Muscle of leg (tissue), 11 donors: Measurements from ENCODE around the gene LAMA1. TPM values are rescaled to one million over a fixed set of nuclear protein-coding genes. Genes with fewer than 3 reads are reported as not detected.

Experiments
- DNase-seq: peaks from one replicate; pipeline ENCODE4 v3.0.0; 2013
- H3K27ac ChIP-seq: one replicate; pipeline ENCODE4 v1.5.1; 2013; ENCODE audit warnings: mild to moderate bottlenecking, low read length, control low read depth
- H3K27me3 ChIP-seq: one replicate; pipeline ENCODE4 v1.6.1; 2013; ENCODE audit warnings: low read length; ENCODE audit not compliant: control insufficient read depth, insufficient read depth
- H3K36me3 ChIP-seq: one replicate; pipeline ENCODE4 v1.6.1; 2013; ENCODE audit warnings: low read length; ENCODE audit not compliant: control insufficient read depth, insufficient read depth
- H3K4me1 ChIP-seq: one replicate; pipeline ENCODE4 v1.6.1; 2013; ENCODE audit warnings: low read length; ENCODE audit not compliant: control insufficient read depth, insufficient read depth
- H3K4me3 ChIP-seq: one replicate; pipeline ENCODE4 v1.5.1; 2013; ENCODE audit warnings: low read length, control low read depth
- H3K9me3 ChIP-seq: replicated peaks from 2 replicates; pipeline ENCODE4 v1.6.1; 2013; ENCODE audit warnings: low read depth, low read length; ENCODE audit not compliant: control insufficient read depth
- WGBS: methylation state at CpG from one replicate; pipeline ENCODE4 v1.1.5; 2013; ENCODE audit warnings: missing lambda C conversion rate; ENCODE audit not compliant: insufficient coverage; 5-methylcytosine and 5-hydroxymethylcytosine counted together
- polyA plus RNA-seq, 8 donors: library from polyadenylated mRNA; unstranded; fragments of 120-200 nt; gene quantifications; one replicate each; pipeline versions ENCODE4 v1.2.1 to v1.2.3, GENCODE V29; 2013; ENCODE audit warnings: inconsistent platforms in 1 of 8, low replicate concordance in 1 of 8; ENCODE audit not compliant: insufficient read length in 8 of 8, insufficient read depth in 1 of 8
- total RNA-seq: library from RNA; stranded (reverse); fragments of 120-200 nt; gene quantifications from one replicate; pipeline ENCODE4 v1.2.4, GENCODE V29; 2013

LAMA1 gene
- total and polyA plus RNA-seq, 9 donors, result 1.2 to 11.1 (median 3.4) TPM

DNA sequence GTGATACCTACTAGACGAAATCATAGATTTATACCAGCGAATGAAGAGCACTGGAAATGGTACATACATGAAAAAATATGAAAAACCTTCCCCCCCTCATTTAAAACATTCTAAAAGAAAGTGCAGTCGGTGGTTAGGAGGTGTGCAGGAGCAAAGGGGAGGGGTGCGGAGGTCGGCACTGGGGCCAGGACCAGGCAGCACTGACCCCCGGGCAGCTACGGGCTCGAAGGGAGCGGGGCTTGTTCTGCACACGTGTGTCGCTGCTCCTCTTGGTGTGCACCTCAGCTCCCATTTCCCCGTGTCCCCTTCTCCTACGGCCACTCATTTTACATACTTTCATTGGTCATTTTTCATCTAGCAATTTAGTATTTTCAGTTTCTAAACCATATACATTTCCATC is 89.0 kb downstream of the LAMA1 start:
- H3K36me3 ChIP-seq, result no peaks in the 10 kb centered on the region
- 87% methylated on average over 11 of the region's 13 CpGs for WGBS
- no peak for DNase-seq
- H3K27me3 ChIP-seq, result no peaks in the 10 kb centered on the region
- no peak overlapping the region for H3K27ac ChIP-seq
- no peak overlapping the region for H3K4me3 ChIP-seq
- no peaks in the 10 kb centered on the region for H3K9me3 ChIP-seq
- no peaks in the 10 kb centered on the region for H3K4me1 ChIP-seq

DNA sequence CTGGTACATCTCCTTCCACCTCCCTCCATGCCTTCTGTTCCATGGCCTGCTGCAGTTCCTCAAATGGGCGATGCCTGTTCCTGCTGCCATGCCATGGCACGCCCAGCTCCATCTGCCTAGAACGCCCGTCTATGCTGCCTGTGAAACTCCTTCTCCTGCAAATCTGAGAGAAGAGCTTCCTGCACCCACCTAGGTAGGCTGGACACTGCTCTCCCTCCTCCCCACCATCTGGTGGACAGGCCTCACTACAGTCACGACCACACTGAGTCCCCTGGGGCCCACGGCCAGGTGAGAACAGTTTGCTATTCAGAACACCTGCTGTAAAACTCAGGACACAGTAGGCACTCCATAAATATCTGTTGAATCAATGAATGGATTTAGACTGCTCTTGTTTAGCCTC is 92.4 kb downstream of the LAMA1 start:
- no peaks in the 10 kb centered on the region for H3K27me3 ChIP-seq
- no peak overlapping the region for H3K27ac ChIP-seq
- 68% methylated on average over 5 of the region's 6 CpGs for WGBS
- H3K4me3 ChIP-seq, result no peak overlapping the region
- H3K36me3 ChIP-seq, result no peaks in the 10 kb centered on the region
- no peaks in the 10 kb centered on the region for H3K9me3 ChIP-seq
- H3K4me1 ChIP-seq, result no peaks in the 10 kb centered on the region
- DNase-seq, result no peak

DNA sequence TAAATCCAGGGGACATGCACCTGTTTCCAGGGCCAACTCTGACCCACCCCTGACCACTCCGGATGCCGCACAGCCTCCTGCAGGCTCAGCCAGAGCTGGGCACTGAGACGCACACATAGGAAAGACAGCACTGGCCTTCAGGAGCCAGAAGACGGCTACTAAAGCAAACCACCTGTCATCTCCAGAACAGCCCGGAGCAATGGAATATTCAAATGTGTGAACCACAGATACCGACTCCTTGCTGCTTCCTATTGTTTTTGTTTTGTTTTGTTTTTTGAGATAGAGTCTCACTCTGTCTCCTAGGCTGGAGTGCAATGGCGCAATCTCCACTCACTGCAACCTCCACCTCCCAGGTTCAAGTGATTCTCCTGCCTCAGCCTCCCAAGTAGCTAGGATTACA is 94.0 kb downstream of the LAMA1 start:
- H3K27me3 ChIP-seq, result no peaks in the 10 kb centered on the region
- no peaks in the 10 kb centered on the region for H3K4me1 ChIP-seq
- no peaks in the 10 kb centered on the region for H3K36me3 ChIP-seq
- DNase-seq, result no peak
- no peaks in the 10 kb centered on the region for H3K9me3 ChIP-seq
- 65% methylated on average over 4 of the region's 7 CpGs for WGBS
- H3K27ac ChIP-seq, result no peak overlapping the region
- H3K4me3 ChIP-seq, result no peak overlapping the region

DNA sequence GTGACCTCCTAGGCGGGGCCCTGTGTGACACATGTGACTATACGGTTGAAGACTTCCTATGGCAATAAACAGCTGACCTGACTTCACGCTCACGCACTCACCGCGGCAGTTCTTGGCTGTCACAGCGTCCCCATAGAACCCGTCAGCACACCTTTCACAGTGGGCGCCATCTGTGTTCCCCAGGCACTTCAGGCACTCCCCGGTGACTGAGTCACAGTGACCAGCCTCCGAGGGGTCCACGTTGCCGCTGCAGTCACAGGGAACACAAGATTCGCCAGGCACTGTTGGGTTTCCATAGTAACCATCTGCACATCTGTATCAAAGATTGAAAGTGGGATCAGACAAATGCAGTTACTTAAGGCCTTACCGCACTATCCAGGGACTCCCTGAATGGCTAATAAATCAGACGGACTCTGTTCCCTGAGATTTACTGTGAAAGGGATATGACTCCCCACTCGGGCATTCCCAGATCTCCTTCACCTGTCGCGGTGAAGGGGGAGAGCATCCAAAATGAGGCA is 94.5 kb downstream of the LAMA1 start:
- WGBS, result 76% methylated on average over 15 of the region's 19 CpGs
- Histone ChIP-seq H3K27ac (no peak overlapping the region), H3K9me3 (no peaks in the 10 kb centered on the region), H3K36me3 (no peaks in the 10 kb centered on the region), H3K4me1 (no peaks in the 10 kb centered on the region), H3K4me3 (no peak overlapping the region), H3K27me3 (no peaks in the 10 kb centered on the region)
- no peak for DNase-seq

DNA sequence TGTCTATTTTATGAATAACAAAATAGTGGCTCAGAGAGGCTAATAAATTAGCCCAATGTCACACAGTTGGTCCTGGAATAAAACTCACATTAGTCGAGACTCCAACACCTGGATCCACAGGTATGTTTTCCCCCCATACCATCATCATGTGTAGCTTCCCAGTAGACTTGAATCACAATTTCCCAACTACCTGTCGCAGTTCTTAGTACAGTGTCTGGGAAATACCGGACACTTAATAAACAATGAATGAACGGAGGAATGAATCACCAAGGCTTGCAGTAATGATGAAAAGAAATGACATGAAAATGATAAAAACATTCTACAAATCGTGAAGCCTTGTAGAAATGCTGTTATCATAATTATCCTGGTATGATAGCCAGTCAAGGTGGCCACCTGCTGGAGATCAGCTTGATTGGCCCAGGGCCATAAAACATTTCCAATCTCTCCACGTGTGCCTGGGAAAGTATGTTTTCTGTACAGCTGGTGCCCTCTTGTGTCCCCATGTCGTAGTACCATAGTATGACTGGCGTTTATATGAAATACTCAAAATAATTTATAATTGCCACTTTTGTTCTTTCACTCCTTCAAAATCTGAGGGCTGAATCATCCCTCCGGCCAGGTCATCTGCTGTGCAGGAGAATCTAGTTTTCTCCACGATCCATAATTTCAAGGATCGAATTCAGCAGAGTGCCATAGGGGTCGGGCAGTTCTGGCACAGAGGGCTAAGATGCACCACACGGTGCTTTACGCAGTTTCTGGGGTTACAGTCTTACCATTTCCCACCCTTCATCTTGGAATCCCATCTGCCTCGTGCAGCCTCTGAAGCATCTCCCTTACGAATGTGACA is 95.4 kb downstream of the LAMA1 start:
- Histone ChIP-seq H3K27ac (no peak overlapping the region), H3K36me3 (no peaks in the 10 kb centered on the region), H3K4me1 (no peaks in the 10 kb centered on the region), H3K27me3 (no peaks in the 10 kb centered on the region), H3K4me3 (no peak overlapping the region), H3K9me3 (no peaks in the 10 kb centered on the region)
- DNase-seq, result peak; percentile 57
- WGBS, result 78% methylated on average over 8 of the region's 16 CpGs

DNA sequence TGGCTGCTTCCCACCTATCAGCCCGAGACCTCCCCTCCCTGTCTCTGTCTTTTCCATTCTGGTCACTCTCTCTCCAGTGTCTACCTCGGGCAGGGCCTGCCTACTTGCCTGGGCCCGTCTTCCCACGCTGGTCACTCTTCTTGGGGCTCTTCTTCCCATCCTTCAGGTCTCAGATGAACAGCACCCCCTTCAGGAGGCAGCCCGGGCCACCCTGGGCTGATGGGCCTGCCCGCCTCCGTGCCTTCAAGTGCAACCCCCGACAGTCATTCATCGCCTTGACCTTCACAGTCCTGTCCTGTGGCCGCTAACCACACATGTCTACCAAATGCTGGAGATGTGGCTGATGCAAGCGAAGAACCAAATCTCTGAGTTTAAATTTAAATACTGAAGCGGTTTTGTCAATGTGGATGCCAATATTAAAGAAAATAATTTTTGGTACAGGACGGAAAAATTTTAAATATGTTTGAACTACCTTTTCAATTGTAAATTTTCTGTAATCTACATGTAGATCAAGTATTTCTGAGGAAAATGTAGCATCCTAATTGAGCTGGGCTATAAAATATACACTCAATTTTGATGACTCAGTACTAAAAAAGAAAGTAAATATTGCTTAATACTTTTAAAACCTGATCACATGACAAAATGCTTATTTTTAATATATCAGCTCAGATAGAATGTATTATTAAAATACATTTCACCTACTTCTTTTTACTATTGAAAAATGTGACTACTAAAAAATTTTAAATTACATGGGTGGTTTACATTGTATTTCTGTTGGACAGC is 96.4 kb downstream of the LAMA1 start:
- no peak for DNase-seq
- Histone ChIP-seq H3K4me3 (no peak overlapping the region), H3K27me3 (no peaks in the 10 kb centered on the region), H3K36me3 (no peaks in the 10 kb centered on the region), H3K27ac (no peak overlapping the region), H3K9me3 (no peaks in the 10 kb centered on the region), H3K4me1 (no peaks in the 10 kb centered on the region)
- 94% methylated on average over 9 of the region's 13 CpGs for WGBS

DNA sequence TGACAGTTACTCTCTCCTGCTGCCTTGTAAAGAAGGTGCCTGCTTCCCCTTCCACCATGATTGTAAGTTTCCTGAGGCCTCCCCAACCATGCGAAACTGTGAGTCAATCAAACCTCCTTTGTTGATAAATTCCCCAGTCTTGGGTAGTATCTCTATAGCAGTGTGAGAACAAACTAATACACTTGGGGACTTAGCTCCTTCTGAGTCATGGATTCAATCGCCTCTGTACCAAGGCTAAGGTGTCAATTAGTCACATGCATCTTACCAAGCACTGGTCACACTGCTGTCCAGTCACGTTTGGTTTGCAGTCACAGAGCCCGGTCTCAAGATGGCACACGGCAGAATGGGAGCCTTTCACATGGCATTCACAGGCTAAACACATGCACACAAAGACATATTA is 100.6 kb downstream of the LAMA1 start:
- no peaks in the 10 kb centered on the region for H3K4me1 ChIP-seq
- H3K27ac ChIP-seq, result no peak overlapping the region
- H3K4me3 ChIP-seq, result no peak overlapping the region
- no peaks in the 10 kb centered on the region for H3K36me3 ChIP-seq
- H3K27me3 ChIP-seq, result no peaks in the 10 kb centered on the region
- 100% methylated on average over 4 of the region's 5 CpGs for WGBS
- DNase-seq, result no peak
- H3K9me3 ChIP-seq, result no peaks in the 10 kb centered on the region

DNA sequence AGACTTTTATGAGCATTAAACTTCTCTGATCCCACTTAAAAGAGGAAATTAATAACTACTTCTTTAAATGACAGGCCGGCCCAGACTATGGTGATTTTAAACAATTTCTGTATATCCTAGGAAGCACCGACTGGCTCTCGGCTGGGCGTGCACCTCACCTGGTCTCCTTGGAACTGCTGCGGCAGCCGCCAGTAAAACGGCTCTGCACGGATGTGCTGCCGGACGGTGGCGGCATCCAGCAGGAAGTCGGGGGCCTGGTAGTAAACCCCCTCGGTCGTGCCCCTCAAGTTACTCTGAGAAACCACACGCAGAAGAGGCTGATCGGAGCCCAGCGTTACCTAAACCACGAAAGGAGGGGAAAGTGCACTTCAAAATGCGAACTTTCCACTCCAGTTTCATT is 106.5 kb downstream of the LAMA1 start:
- H3K27me3 ChIP-seq, result no peaks in the 10 kb centered on the region
- no peak overlapping the region for H3K27ac ChIP-seq
- no peaks in the 10 kb centered on the region for H3K9me3 ChIP-seq
- H3K36me3 ChIP-seq, result no peaks in the 10 kb centered on the region
- 65% methylated on average over 13 of the region's 19 CpGs for WGBS
- H3K4me1 ChIP-seq, result no peaks in the 10 kb centered on the region
- no peak for DNase-seq
- no peak overlapping the region for H3K4me3 ChIP-seq

DNA sequence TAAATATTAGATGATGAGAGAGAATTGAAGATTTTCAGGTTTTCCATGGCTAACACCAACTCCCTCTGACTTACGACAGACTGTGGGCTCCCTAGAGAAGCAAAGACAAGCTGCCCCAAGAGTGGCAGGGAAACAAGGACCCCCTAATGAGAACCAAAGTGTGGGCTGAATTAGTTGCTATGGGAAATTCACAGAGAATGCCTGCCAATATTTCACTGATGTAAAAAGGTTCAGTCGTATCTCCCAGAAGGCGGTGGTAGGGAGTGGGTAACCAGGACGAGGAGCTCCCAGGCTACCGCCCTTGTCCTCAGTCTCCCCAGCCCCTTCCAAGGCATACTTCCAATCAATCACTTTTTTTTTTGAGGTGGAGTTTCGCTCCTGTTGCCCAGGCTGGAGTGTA is 113.6 kb downstream of the LAMA1 start:
- Histone ChIP-seq H3K4me3 (no peak overlapping the region), H3K9me3 (no peaks in the 10 kb centered on the region), H3K27me3 (no peaks in the 10 kb centered on the region), H3K27ac (no peak overlapping the region), H3K36me3 (no peaks in the 10 kb centered on the region), H3K4me1 (no peaks in the 10 kb centered on the region)
- DNase-seq, result no peak
- no CpG with 5 or more reads among the region's 6 CpGs for WGBS

DNA sequence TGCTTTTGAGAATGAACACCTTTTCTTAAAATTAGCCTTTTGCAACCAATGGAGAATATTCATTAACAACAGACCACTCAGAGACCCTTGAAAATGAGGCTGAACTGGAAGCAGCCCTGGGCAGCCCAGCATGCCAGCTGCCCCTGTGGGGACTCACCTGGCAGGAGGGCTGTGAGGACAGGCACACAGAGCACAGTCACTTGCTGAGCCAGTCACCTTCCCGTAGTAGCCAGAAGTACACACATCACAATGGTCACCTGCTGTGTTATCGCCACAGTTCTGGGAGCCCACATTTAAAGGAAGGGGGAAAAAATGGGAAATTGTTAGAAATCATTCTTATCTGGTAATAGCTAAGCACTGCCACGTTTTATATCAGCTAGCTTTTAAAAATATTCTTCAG is 115.5 kb downstream of the LAMA1 start:
- Histone ChIP-seq H3K9me3 (no peaks in the 10 kb centered on the region), H3K27me3 (no peaks in the 10 kb centered on the region), H3K4me1 (no peaks in the 10 kb centered on the region), H3K4me3 (no peak overlapping the region), H3K36me3 (no peaks in the 10 kb centered on the region), H3K27ac (no peak overlapping the region)
- DNase-seq, result no peak
- no CpG with 5 or more reads among the region's 3 CpGs for WGBS
